Loucy (cell line): ENCODE measurements around the gene G6PC1.
"Not testable (repeated sequence)": the region's sequence is repeated elsewhere in the genome, so short reads cannot be mapped to it uniquely, and the experiment has no call there.

ENCODE experiments used
- H2AFZ ChIP-seq: fragments of 200-600 bp; sonication (generic); 2 replicates; pipeline ENCODE4 v1.6.0; 2016; ENCODE audit warnings: antibody characterized with exemption, mild to moderate bottlenecking, low read length, moderate library complexity
- H3F3A ChIP-seq: fragments of 200-600 bp; 2 replicates; pipeline ENCODE4 v1.6.0; 2016; ENCODE audit warnings: antibody characterized with exemption, low read depth, mild to moderate bottlenecking
- H3K27me3 ChIP-seq: fragments of 200-600 bp; sonication (generic); 2 replicates; pipeline ENCODE4 v1.6.1; 2014; ENCODE audit warnings: low read length, mild to moderate bottlenecking; ENCODE audit not compliant: insufficient read depth, poor library complexity, severe bottlenecking
- H3K36me3 ChIP-seq: fragments of 200-600 bp; sonication (generic); 2 replicates; pipeline ENCODE4 v1.6.1; 2016; ENCODE audit warnings: low read length; ENCODE audit not compliant: insufficient read depth
- H3K4me1 ChIP-seq: fragments of 200-600 bp; sonication (generic); 2 replicates; pipeline ENCODE4 v1.5.1; 2014; ENCODE audit warnings: low read length, mild to moderate bottlenecking; ENCODE audit not compliant: insufficient read depth, poor library complexity, severe bottlenecking
- H3K4me2 ChIP-seq: fragments of 200-600 bp; sonication (generic); 2 replicates; pipeline ENCODE4 v1.6.0; 2014; ENCODE audit warnings: antibody characterized with exemption, low read length, low read depth, mild to moderate bottlenecking; ENCODE audit not compliant: poor library complexity, severe bottlenecking
- H3K4me3 ChIP-seq: fragments of 200-600 bp; sonication (generic); 2 replicates; pipeline ENCODE4 v1.5.1; 2014; ENCODE audit warnings: low read length, mild to moderate bottlenecking, mixed read lengths; ENCODE audit not compliant: poor library complexity, severe bottlenecking
- H3K79me2 ChIP-seq: fragments of 200-600 bp; sonication (generic); 2 replicates; pipeline ENCODE4 v1.6.1; 2014; ENCODE audit warnings: low read length; ENCODE audit not compliant: insufficient read depth
- H3K9ac ChIP-seq: fragments of 200-600 bp; sonication (generic); 2 replicates; pipeline ENCODE4 v1.6.0; 2014; ENCODE audit warnings: mild to moderate bottlenecking, low read depth, low read length, moderate library complexity; ENCODE audit not compliant: poor library complexity, severe bottlenecking
- H3K9me2 ChIP-seq: fragments of 200-600 bp; sonication (generic); replicated peaks from 2 replicates; pipeline ENCODE4 v1.6.1; 2016; ENCODE audit warnings: low read depth, low read length, mixed read lengths
- H3K9me3 ChIP-seq: fragments of 200-600 bp; sonication (generic); 2 replicates; pipeline ENCODE4 v1.6.1; 2014; ENCODE audit warnings: mild to moderate bottlenecking, antibody characterized with exemption, low read length, low read depth; ENCODE audit not compliant: insufficient read depth
- H4K20me1 ChIP-seq: fragments of 200-600 bp; sonication (generic); 2 replicates; pipeline ENCODE4 v1.6.0; 2014; ENCODE audit warnings: antibody characterized with exemption, low read length, mild to moderate bottlenecking; ENCODE audit not compliant: insufficient read depth, poor library complexity, severe bottlenecking
- EZH2phosphoT487 ChIP-seq: fragments of 200-600 bp; IDR thresholded peaks from 2 replicates; pipeline ENCODE4 v1.6.1; 2018; ENCODE audit warnings: antibody characterized with exemption, mild to moderate bottlenecking, moderate library complexity, borderline replicate concordance
- TF ChIP-seq, protein P1 (sequence below): fragments of 200-600 bp; sonication (generic); conservative IDR thresholded peaks from 2 replicates; pipeline ENCODE4 v1.5.1; 2014; ENCODE audit warnings: mild to moderate bottlenecking, antibody characterized with exemption, low read length

Gene G6PC1

DNA sequence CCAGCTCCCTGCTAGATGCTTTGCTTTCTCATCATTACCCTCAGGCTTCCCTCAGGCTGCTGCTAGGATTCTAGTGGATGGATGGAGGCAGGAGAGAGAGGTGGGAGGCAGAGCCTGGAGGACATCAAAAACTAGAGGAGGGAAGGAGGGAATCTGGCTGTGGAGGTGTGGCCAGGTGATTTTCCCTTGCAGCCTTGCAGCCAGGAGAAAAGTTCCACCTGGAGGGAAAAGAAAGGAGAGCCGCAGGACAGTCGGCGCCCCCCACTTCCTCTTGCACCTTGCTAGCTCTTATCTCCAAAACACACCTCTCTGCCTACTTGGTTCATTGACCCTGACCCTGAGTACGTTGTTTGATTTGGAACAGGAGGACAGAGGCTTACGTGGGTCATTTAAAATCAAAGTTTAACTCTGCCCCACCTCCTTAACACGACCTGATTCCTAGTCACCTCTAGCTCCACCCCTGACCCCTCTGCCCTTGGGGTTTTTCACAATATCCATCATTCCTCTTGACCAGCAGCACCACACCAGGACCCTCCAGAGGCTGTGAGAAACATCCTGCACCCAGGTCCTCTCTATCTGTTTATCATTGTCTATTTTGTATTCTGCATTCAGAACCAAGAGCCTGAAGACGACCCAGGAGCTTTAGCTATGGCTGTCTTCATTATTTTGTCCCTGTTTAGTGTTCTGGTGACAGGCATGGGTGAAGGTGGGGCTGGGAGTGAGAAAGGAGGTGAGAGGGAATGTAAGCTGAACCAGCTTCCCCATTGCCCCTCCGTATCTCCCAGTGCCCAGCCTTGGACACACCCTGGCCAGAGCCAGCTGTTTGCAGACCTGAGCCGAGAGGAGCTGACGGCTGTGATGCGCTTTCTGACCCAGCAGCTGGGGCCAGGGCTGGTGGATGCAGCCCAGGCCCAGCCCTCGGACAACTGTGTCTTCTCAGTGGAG lies 33.7 kb upstream of the G6PC1 start:
- TF ChIP-seq, protein P1, sequence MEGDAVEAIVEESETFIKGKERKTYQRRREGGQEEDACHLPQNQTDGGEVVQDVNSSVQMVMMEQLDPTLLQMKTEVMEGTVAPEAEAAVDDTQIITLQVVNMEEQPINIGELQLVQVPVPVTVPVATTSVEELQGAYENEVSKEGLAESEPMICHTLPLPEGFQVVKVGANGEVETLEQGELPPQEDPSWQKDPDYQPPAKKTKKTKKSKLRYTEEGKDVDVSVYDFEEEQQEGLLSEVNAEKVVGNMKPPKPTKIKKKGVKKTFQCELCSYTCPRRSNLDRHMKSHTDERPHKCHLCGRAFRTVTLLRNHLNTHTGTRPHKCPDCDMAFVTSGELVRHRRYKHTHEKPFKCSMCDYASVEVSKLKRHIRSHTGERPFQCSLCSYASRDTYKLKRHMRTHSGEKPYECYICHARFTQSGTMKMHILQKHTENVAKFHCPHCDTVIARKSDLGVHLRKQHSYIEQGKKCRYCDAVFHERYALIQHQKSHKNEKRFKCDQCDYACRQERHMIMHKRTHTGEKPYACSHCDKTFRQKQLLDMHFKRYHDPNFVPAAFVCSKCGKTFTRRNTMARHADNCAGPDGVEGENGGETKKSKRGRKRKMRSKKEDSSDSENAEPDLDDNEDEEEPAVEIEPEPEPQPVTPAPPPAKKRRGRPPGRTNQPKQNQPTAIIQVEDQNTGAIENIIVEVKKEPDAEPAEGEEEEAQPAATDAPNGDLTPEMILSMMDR = no peak
- no peak for TF ChIP-seq EZH2phosphoT487
- no peaks in the 10 kb centered on the region for H3K4me1 ChIP-seq

DNA sequence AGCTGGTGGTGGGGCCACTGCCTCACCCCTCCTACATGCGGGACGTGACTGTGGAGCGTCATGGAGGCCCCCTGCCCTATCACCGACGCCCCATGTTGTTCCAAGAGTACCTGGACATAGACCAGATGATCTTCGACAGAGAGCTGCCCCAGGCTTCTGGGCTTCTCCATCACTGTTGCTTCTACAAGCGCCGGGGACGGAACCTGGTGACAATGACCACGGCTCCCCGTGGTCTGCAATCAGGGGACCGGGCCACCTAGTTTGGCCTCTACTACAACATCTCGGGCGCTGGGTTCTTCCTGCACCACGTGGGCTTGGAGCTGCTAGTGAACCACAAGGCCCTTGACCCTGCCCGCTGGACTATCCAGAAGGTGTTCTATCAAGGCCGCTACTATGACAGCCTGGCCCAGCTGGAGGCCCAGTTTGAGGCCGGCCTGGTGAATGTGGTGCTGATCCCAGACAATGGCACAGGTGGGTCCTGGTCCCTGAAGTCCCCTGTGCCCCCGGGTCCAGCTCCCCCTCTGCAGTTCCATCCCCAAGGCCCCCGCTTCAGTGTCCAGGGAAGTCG lies 32.8 kb upstream of the G6PC1 start:
- H3K9me2 ChIP-seq, H3K9me3 ChIP-seq, H3K4me2 ChIP-seq, H3F3A ChIP-seq, H3K36me3 ChIP-seq, H3K79me2 ChIP-seq, H3K9ac ChIP-seq, H3K27me3 ChIP-seq, H4K20me1 ChIP-seq, H3K4me3 ChIP-seq, H3K4me1 ChIP-seq, H2AFZ ChIP-seq: not testable (repeated sequence)

More for the DNA sequence above, 33.7 kb upstream of the G6PC1 start:
- H3K4me3 ChIP-seq = no peak overlapping the region
- no peaks in the 10 kb centered on the region for H3K9me2 ChIP-seq
- H3K9me3 ChIP-seq = no peaks in the 10 kb centered on the region
- no peaks in the 10 kb centered on the region for H3K79me2 ChIP-seq
- H3K4me2 ChIP-seq = no peak overlapping the region
- no peaks in the 10 kb centered on the region for H3K36me3 ChIP-seq
- H4K20me1 ChIP-seq = no peaks in the 10 kb centered on the region
- no peak overlapping the region for H3K9ac ChIP-seq
- H3K27me3 ChIP-seq = no peaks in the 10 kb centered on the region
- no peaks in the 10 kb centered on the region for H3F3A ChIP-seq
- no peak overlapping the region for H2AFZ ChIP-seq

DNA sequence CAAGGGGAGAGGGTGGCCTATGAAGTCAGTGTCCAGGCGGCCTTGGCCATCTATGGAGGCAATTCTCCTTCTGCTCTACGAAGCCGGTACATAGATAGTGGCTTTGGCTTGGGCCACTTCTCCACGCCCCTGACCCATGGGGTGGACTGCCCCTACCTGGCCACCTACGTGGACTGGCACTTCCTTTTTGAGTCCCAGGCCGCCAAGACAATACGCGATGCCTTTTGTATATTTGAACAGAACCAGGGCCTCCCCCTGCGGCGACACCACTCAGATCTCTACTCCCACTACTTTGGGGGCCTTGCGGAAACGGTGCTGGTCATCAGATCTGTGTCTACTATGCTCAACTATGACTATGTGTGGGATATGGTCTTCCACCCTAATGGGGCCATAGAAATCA lies 32.3 kb upstream of the G6PC1 start:
- Histone ChIP-seq H3F3A (no peaks in the 10 kb centered on the region), H3K36me3 (no peaks in the 10 kb centered on the region), H3K9me2 (no peaks in the 10 kb centered on the region), H3K79me2 (no peaks in the 10 kb centered on the region), H3K4me3 (no peak overlapping the region), H4K20me1 (no peaks in the 10 kb centered on the region), H3K27me3 (no peaks in the 10 kb centered on the region), H3K4me2 (no peak overlapping the region), H3K9ac (no peak overlapping the region), H3K9me3 (no peaks in the 10 kb centered on the region), H3K4me1 (no peaks in the 10 kb centered on the region), H2AFZ (no peak overlapping the region)
- no peak for TF ChIP-seq EZH2phosphoT487

DNA sequence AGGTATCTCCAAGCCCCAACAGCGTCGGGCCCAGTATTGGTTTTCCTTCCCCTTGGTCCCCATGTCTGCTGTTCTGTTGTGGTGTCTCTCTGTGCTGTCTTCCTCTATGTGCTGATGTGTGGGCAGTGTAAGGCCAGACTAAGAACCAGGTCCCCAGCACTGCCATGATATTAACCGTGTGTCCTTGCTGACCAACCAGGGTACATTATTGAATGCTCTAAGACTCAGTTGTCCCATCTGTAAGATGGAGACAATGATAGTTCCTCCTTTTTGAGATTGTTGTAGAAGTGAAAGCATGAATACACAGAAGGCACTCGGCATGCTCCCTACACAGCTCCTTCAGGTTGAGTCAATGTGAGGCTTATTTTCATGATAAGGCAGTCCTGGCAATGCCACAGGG lies 29.0 kb upstream of the G6PC1 start:
- H3K9me3 ChIP-seq = no peaks in the 10 kb centered on the region

More for the DNA sequence above, 29.0 kb upstream of the G6PC1 start:
- Histone ChIP-seq H3K9ac (no peak overlapping the region), H3K4me2 (no peak overlapping the region), H3K27me3 (no peaks in the 10 kb centered on the region), H3K4me1 (no peaks in the 10 kb centered on the region), H3K79me2 (no peaks in the 10 kb centered on the region), H4K20me1 (no peaks in the 10 kb centered on the region), H3F3A (no peaks in the 10 kb centered on the region), H3K36me3 (no peaks in the 10 kb centered on the region), H2AFZ (no peak overlapping the region), H3K4me3 (no peak overlapping the region), H3K9me2 (no peaks in the 10 kb centered on the region)
- TF ChIP-seq EZH2phosphoT487 = no peak
- TF ChIP-seq, protein P1 = no peak
